SK-N-SH (cell line): ENCODE data around the gene ZFP36L1.

Experiments used
- CTCF ChIP-seq: fragments of 200-600 bp; sonication (generic); IDR thresholded peaks from 2 replicates; pipeline ENCODE4 v1.6.1; 2017; ENCODE audit warnings: antibody characterized with exemption, mild to moderate bottlenecking, moderate library complexity
- EP300 ChIP-seq, 2 experiments: IDR thresholded peaks; 2 replicates each; pipeline versions ENCODE4 v1.4.0 to v1.6.1; 2012; ENCODE audit warnings: borderline replicate concordance in 1 of 2, low read depth in 1 of 2, low read length in 1 of 2
- EZH2phosphoT487 ChIP-seq: fragments of 200-600 bp; sonication (generic); IDR thresholded peaks from 2 replicates; pipeline ENCODE4 v1.6.1; 2017; ENCODE audit warnings: low read depth, mixed run types, mild to moderate bottlenecking, antibody characterized with exemption, moderate library complexity, borderline replicate concordance
- GABPA ChIP-seq: IDR thresholded peaks from 2 replicates; pipeline ENCODE4 v1.4.0; 2012; ENCODE audit warnings: low read depth, mild to moderate bottlenecking
- JUND ChIP-seq: IDR thresholded peaks from 2 replicates; pipeline ENCODE4 v1.4.0; 2012
- MAX ChIP-seq: IDR thresholded peaks from 2 replicates; pipeline ENCODE4 v1.4.0; 2012; ENCODE audit warnings: low read depth
- NRF1 ChIP-seq: IDR thresholded peaks from 2 replicates; pipeline ENCODE4 v1.6.1; 2012; ENCODE audit warnings: low read depth, mild to moderate bottlenecking, low read length
- PBX3 ChIP-seq: IDR thresholded peaks from 2 replicates; pipeline ENCODE4; 2012
- RAD21 ChIP-seq: IDR thresholded peaks from 2 replicates; pipeline ENCODE4 v1.6.1; 2012; ENCODE audit warnings: mild to moderate bottlenecking, low read length
- REST ChIP-seq: IDR thresholded peaks from 2 replicates; pipeline ENCODE4 v1.6.1; 2012; ENCODE audit warnings: mild to moderate bottlenecking, low read depth, low read length, moderate library complexity
- RFX5 ChIP-seq: IDR thresholded peaks from 2 replicates; pipeline ENCODE4 v1.6.1; 2012; ENCODE audit warnings: mild to moderate bottlenecking, improper control_type of control experiment, low read length
- TEAD4 ChIP-seq: IDR thresholded peaks from 2 replicates; pipeline ENCODE4 v1.4.0; 2012; ENCODE audit warnings: mild to moderate bottlenecking, borderline replicate concordance; ENCODE audit not compliant: insufficient read depth
- USF2 ChIP-seq: fragments of 150-350 bp; IDR thresholded peaks from 2 replicates; pipeline ENCODE4 v1.6.1; 2017; ENCODE audit warnings: antibody characterized with exemption, low read length, low read depth, borderline replicate concordance

- TF ChIP-seq REST (no peak), RFX5 (no peak), EP300 (IDR thresholded peaks at IDR 0.05; ENCODE audit: borderline replicate concordance in 1 of 2, low read depth in 1 of 2, low read length in 1 of 2) (no peak), JUND (no peak), CTCF (no peak), PBX3 (no peak), EZH2phosphoT487 (no peak), MAX (no peak), GABPA (no peak), RAD21 (no peak), USF2 (no peak), NRF1 (no peak), TEAD4 (no peak)
Observed at GRCh38 chr14:68790644-68791077, 2.2 kb downstream of the ZFP36L1 start.
